Ureter (tissue), 1 donor: Measurements from ENCODE around the gene PPM1K. TPM values are rescaled to one million over a fixed set of nuclear protein-coding genes. Genes with fewer than 3 reads are reported as not detected.

Experiments used
- DNase-seq: peaks from one replicate; pipeline ENCODE4 v3.0.0-alpha.2; 2020; ENCODE audit warnings: low spot score
- total RNA-seq: library from RNA; stranded (reverse); gene quantifications from one replicate; pipeline ENCODE4 v1.2.4, GENCODE V29; 2023
- donor health status: DM: yes; HTN: yes; CAD: no.

The PPM1K gene
- total RNA-seq, 1 donor from 2014 or later = 14.2 TPM

GRCh38 chr4:88276952-88277710 lies 7.2 kb downstream of the PPM1K start:
- no peak for DNase-seq

- DNase-seq = no peak
Measured at GRCh38 chr4:88275949-88276515, 8.3 kb downstream of the PPM1K start.

GRCh38 chr4:88275516-88275915 lies 8.8 kb downstream of the PPM1K start:
- no peak for DNase-seq

GRCh38 chr4:88268913-88269312 lies 15.4 kb downstream of the PPM1K start:
- no peak for DNase-seq

- DNase-seq = no peak
Measured at GRCh38 chr4:88264336-88264735, 20.0 kb downstream of the PPM1K start.

GRCh38 chr4:88257726-88258125 lies 26.6 kb downstream of the PPM1K start:
- DNase-seq = no peak

- no peak for DNase-seq
Measured at GRCh38 chr4:88255111-88255510, 29.2 kb downstream of the PPM1K start.

- no peak for DNase-seq
Measured at GRCh38 chr4:88251924-88252323, 32.4 kb downstream of the PPM1K start.

GRCh38 chr4:88247148-88247547 lies 37.2 kb downstream of the PPM1K start:
- no peak for DNase-seq

- no peak for DNase-seq
Measured at GRCh38 chr4:88246600-88246999, 37.8 kb downstream of the PPM1K start.

GRCh38 chr4:88244816-88245579 lies 39.4 kb downstream of the PPM1K start:
- no peak for DNase-seq

GRCh38 chr4:88244056-88244455 lies 40.3 kb downstream of the PPM1K start:
- DNase-seq = no peak

- DNase-seq = no peak
Measured at GRCh38 chr4:88242144-88242543, 42.2 kb downstream of the PPM1K start.

- no peak for DNase-seq
Measured at GRCh38 chr4:88240297-88240714, 44.1 kb downstream of the PPM1K start.

GRCh38 chr4:88230969-88231771 lies 53.2 kb downstream of the PPM1K start:
- DNase-seq = no peak

- DNase-seq = no peak
Measured at GRCh38 chr4:88230461-88230891, 53.9 kb downstream of the PPM1K start.

- DNase-seq = no peak
Measured at GRCh38 chr4:88227734-88228133, 56.6 kb downstream of the PPM1K start.

GRCh38 chr4:88226143-88226542 lies 58.2 kb downstream of the PPM1K start:
- DNase-seq = no peak

GRCh38 chr4:88225232-88226105 lies 58.9 kb downstream of the PPM1K start:
- DNase-seq = no peak

- no peak for DNase-seq
Measured at GRCh38 chr4:88223516-88223915, 60.8 kb downstream of the PPM1K start.

GRCh38 chr4:88219099-88219498 lies 65.3 kb downstream of the PPM1K start:
- DNase-seq = no peak
